Measurements from ENCODE around the gene RAB6D. TPM values are rescaled to one million over a fixed set of nuclear protein-coding genes. Genes with fewer than 3 reads are reported as not detected.
"Not testable (repeated sequence)": the region's sequence is repeated elsewhere in the genome, so short reads cannot be mapped to it uniquely, and the experiment has no call there.

The RAB6D gene
- total RNA-seq, 2 experiments from 2014 or later, result not detected

- CTCF ChIA-PET; H3K9me3 Mint-ChIP-seq; H3K27ac Mint-ChIP-seq; H3K4me3 Mint-ChIP-seq; POLR2A ChIA-PET; DNase-seq; H3K36me3 Mint-ChIP-seq; H3K4me1 Mint-ChIP-seq (ENCODE audit: low read depth); intact Hi-C loops (cut with micrococcal nuclease): not testable (repeated sequence)
- peaks cover 16% of the 10 kb centered on the region for H3K27me3 Mint-ChIP-seq
Measured at GRCh38 chr2:131391953-131392352, 28.0 kb upstream of the RAB6D start.

GRCh38 chr2:131391471-131391870 is 27.5 kb upstream of the RAB6D start:
- H3K9me3 Mint-ChIP-seq, CTCF ChIA-PET, H3K4me3 Mint-ChIP-seq: not testable (repeated sequence)

GRCh38 chr2:131390495-131391130 is 26.6 kb upstream of the RAB6D start:
- H3K4me3 Mint-ChIP-seq; intact Hi-C loops (cut with micrococcal nuclease); H3K4me1 Mint-ChIP-seq (ENCODE audit: low read depth); H3K36me3 Mint-ChIP-seq; CTCF ChIA-PET; H3K27ac Mint-ChIP-seq; DNase-seq; POLR2A ChIA-PET; H3K9me3 Mint-ChIP-seq: not testable (repeated sequence)
- peaks cover 16% of the 10 kb centered on the region for H3K27me3 Mint-ChIP-seq

More at GRCh38 chr2:131391471-131391870, 27.5 kb upstream of the RAB6D start:
- H3K27ac Mint-ChIP-seq; intact Hi-C loops (cut with micrococcal nuclease); POLR2A ChIA-PET; H3K36me3 Mint-ChIP-seq; DNase-seq; H3K4me1 Mint-ChIP-seq (ENCODE audit: low read depth): not testable (repeated sequence)
- H3K27me3 Mint-ChIP-seq, result peaks cover 16% of the 10 kb centered on the region

- CTCF ChIA-PET, result no interaction called here
- POLR2A ChIA-PET, result no interaction called here
- no peak overlapping the region for H3K4me3 Mint-ChIP-seq
- H3K27me3 Mint-ChIP-seq, result peaks cover 13% of the 10 kb centered on the region
- H3K36me3 Mint-ChIP-seq, result no peaks in the 10 kb centered on the region
- intact Hi-C loops (cut with micrococcal nuclease), result no loop called here
- no peak for DNase-seq
- H3K9me3 Mint-ChIP-seq, result no peaks in the 10 kb centered on the region
- no peaks in the 10 kb centered on the region for H3K4me1 Mint-ChIP-seq (ENCODE audit: low read depth)
- H3K27ac Mint-ChIP-seq, result no peak overlapping the region
Measured at GRCh38 chr2:131389657-131390056, 25.7 kb upstream of the RAB6D start.

DNA sequence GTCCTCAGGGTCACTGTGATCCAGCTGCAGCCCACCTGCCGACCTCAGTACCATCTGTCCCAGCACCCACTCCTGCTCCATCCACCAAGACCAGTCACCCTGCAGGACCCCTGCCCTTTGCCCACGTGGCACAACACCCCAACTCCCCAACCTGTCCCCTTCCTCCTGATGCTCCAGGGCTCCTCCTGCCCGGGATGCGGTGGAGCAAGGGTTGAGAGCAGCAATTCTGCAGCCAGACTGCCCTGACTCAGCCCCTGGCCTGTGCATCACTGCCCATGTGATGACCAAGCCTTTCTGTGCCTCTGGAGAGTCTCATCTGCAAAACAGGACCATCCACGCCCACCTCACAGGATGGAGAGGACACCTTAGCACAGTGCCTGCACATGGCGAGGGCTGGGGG is 24.9 kb upstream of the RAB6D start:
- H3K27ac Mint-ChIP-seq; H3K4me1 Mint-ChIP-seq (ENCODE audit: low read depth); H3K9me3 Mint-ChIP-seq; CTCF ChIA-PET; H3K36me3 Mint-ChIP-seq; POLR2A ChIA-PET; DNase-seq; intact Hi-C loops (cut with micrococcal nuclease); H3K4me3 Mint-ChIP-seq: not testable (repeated sequence)
- H3K27me3 Mint-ChIP-seq, result peaks cover 13% of the 10 kb centered on the region

- POLR2A ChIA-PET; H3K4me1 Mint-ChIP-seq (ENCODE audit: low read depth); DNase-seq; H3K36me3 Mint-ChIP-seq; H3K27me3 Mint-ChIP-seq; intact Hi-C loops (cut with micrococcal nuclease); H3K27ac Mint-ChIP-seq; CTCF ChIA-PET; H3K9me3 Mint-ChIP-seq; H3K4me3 Mint-ChIP-seq: not testable (repeated sequence)
Measured at GRCh38 chr2:131373111-131373510, 9.1 kb upstream of the RAB6D start.

- no peaks in the 10 kb centered on the region for H3K4me1 Mint-ChIP-seq (ENCODE audit: low read depth)
- intact Hi-C loops (cut with micrococcal nuclease), result no loop called here
- H3K4me3 Mint-ChIP-seq, result no peak overlapping the region
- POLR2A ChIA-PET, result no interaction called here
- H3K36me3 Mint-ChIP-seq, result no peaks in the 10 kb centered on the region
- CTCF ChIA-PET, result no interaction called here
- DNase-seq, result no peak
- peaks cover 10% of the 10 kb centered on the region for H3K27me3 Mint-ChIP-seq
- H3K27ac Mint-ChIP-seq, result no peak overlapping the region
- no peaks in the 10 kb centered on the region for H3K9me3 Mint-ChIP-seq
Measured at GRCh38 chr2:131369954-131370353, 6.0 kb upstream of the RAB6D start.

DNA sequence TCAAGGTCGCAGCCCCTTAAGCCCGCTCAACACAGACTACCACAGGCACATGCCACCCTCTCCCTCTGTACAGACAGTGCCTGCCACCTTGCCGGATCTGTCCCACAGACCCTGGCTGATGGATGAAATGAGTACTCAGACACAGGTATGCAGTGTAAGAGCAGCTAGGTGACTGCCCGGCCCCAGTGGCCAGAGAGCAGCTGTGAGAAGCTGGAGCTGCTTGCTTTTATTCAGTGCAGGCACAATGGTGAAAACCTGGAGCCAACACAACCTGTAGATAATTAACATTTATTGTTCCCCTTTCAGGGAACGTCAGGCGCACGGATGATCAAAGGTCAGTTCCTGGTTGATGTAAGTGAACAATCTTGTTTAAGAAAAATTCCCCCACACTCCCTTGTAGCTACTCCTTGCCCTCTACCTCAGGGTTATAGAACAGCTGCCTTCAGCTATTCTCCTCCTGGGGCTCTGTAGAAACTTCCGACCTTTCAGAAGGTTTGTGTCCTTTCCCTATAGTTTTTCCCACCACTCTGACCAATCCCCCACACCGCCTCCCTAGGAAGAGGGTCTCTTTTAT is 4.6 kb upstream of the RAB6D start:
- H3K4me3 Mint-ChIP-seq; DNase-seq; H3K9me3 Mint-ChIP-seq; intact Hi-C loops (cut with micrococcal nuclease); H3K36me3 Mint-ChIP-seq; H3K4me1 Mint-ChIP-seq (ENCODE audit: low read depth); H3K27ac Mint-ChIP-seq; POLR2A ChIA-PET; CTCF ChIA-PET: not testable (repeated sequence)
- peaks cover 17% of the 10 kb centered on the region for H3K27me3 Mint-ChIP-seq

DNA sequence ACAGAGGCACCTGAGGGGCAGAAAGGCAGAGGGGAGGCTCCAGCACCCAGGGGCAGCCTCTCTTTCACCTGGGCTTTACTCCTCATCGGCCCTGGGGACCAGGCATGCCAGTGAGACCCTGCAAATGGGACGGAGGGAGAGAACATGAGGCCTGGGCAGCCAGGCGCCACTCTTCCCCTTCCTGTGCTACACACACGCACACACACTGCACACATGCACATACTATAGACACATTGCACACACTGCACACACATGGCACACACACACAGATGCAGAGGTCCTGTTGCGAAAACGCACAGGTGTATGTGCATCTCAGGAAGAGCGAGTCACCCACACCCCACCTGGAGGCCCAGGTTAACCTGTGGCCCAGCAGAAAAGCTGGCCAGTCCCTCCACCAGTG is 3.4 kb upstream of the RAB6D start:
- CTCF ChIA-PET, result no interaction called here

GRCh38 chr2:131366643-131367042 is 2.7 kb upstream of the RAB6D start:
- POLR2A ChIA-PET, result no interaction called here

More for the DNA sequence above, 3.4 kb upstream of the RAB6D start:
- H3K4me3 Mint-ChIP-seq, result no peak overlapping the region
- no peak overlapping the region for H3K27ac Mint-ChIP-seq
- intact Hi-C loops (cut with micrococcal nuclease), result no loop called here
- POLR2A ChIA-PET, result no interaction called here
- H3K4me1 Mint-ChIP-seq (ENCODE audit: low read depth), result peaks cover 7% of the 10 kb centered on the region
- H3K27me3 Mint-ChIP-seq, result peaks cover 17% of the 10 kb centered on the region
- H3K36me3 Mint-ChIP-seq, result no peaks in the 10 kb centered on the region
- DNase-seq, result no peak
- no peaks in the 10 kb centered on the region for H3K9me3 Mint-ChIP-seq

DNA sequence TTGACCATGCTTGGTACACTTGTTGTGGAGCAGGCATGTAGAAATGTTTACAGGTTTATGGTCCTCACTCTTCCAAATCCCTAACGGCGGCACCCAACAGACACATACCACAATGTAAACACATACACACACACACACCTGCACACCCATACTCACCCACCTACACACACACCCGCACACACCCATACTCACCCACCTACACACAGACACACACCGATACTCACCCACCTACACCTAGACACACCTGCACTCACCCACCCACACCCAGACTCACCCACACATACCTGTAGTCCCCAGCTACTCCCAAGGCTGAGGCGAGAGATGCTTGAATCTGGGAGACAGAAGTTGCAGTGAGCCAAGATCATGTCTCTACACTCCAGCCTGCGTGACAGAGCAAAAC is 1.5 kb upstream of the RAB6D start:
- H3K27ac Mint-ChIP-seq, result no peak overlapping the region

More at GRCh38 chr2:131366643-131367042, 2.7 kb upstream of the RAB6D start:
- Mint-ChIP-seq H3K4me1 (ENCODE audit: low read depth) (peaks cover 7% of the 10 kb centered on the region), H3K4me3 (no peak overlapping the region), H3K36me3 (no peaks in the 10 kb centered on the region), H3K27ac (no peak overlapping the region), H3K27me3 (peaks cover 20% of the 10 kb centered on the region), H3K9me3 (no peaks in the 10 kb centered on the region)
- DNase-seq, result no peak
- CTCF ChIA-PET, result no interaction called here
- intact Hi-C loops (cut with micrococcal nuclease), result no loop called here

GRCh38 chr2:131363213-131363612 is 755 bp downstream of the RAB6D start:
- peaks cover 26% of the 10 kb centered on the region for H3K27me3 Mint-ChIP-seq
- H3K4me1 Mint-ChIP-seq (ENCODE audit: low read depth); DNase-seq; POLR2A ChIA-PET; H3K36me3 Mint-ChIP-seq; CTCF ChIA-PET; H3K9me3 Mint-ChIP-seq; H3K27ac Mint-ChIP-seq; H3K4me3 Mint-ChIP-seq; intact Hi-C loops (cut with micrococcal nuclease): not testable (repeated sequence)

More for the DNA sequence above, 1.5 kb upstream of the RAB6D start:
- Mint-ChIP-seq H3K27me3 (peaks cover 21% of the 10 kb centered on the region), H3K4me1 (ENCODE audit: low read depth) (peaks cover 7% of the 10 kb centered on the region), H3K9me3 (no peaks in the 10 kb centered on the region), H3K4me3 (no peak overlapping the region), H3K36me3 (no peaks in the 10 kb centered on the region)
- ChIA-PET POLR2A (no interaction called here), CTCF (no interaction called here)
- DNase-seq, result no peak
- intact Hi-C loops (cut with micrococcal nuclease), result no loop called here

DNA sequence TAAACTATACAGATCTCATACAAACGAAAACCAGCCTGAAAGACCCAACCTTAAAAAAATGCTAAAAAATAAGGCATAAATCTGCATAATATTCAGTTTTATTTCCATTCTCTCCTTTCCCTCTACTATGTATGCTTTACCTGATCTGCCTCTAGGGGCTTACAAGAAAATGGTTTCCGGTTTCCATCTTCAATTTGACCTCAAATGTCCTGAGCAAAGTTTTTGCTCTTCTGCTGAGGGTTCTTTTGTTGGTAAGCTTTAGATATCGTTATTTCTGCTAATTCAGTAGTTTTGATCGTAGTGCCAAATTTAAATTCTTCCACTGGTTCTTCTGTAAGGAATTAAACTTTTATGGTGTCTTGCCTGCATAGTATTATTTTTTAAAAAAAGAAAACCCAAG is 2.2 kb downstream of the RAB6D start:
- DNase-seq; POLR2A ChIA-PET; intact Hi-C loops (cut with micrococcal nuclease); H3K4me3 Mint-ChIP-seq; CTCF ChIA-PET; H3K4me1 Mint-ChIP-seq (ENCODE audit: low read depth); H3K27ac Mint-ChIP-seq; H3K36me3 Mint-ChIP-seq; H3K9me3 Mint-ChIP-seq: not testable (repeated sequence)
- H3K27me3 Mint-ChIP-seq, result peaks cover 36% of the 10 kb centered on the region
